Esophagus muscularis mucosa (tissue), 4 donors: ENCODE measurements around the gene NR5A2.

Source experiments
- EP300 ChIP-seq: sonication (generic); formaldehyde crosslinking; IDR thresholded peaks from one replicate; pipeline ENCODE4 v1.6.1; 2017; ENCODE audit warnings: antibody characterized with exemption
- POLR2A ChIP-seq: fragments of 450-650 bp; IDR thresholded peaks from one replicate; pipeline ENCODE4 v1.6.1; 2017; ENCODE audit warnings: antibody characterized with exemption, moderate library complexity, mild to moderate bottlenecking, low read depth
- TF ChIP-seq, protein P1 (sequence below), 3 experiments: fragments of 200-600 bp in 2 of 3; fragments of 450-650 bp in 1 of 3; sonication (generic) in 2 of 3; IDR thresholded peaks; one replicate each; pipeline ENCODE4 v1.5.1; 2017 to 2019; ENCODE audit warnings: antibody characterized with exemption in 3 of 3, mild to moderate bottlenecking in 2 of 3, moderate library complexity in 1 of 3

DNA sequence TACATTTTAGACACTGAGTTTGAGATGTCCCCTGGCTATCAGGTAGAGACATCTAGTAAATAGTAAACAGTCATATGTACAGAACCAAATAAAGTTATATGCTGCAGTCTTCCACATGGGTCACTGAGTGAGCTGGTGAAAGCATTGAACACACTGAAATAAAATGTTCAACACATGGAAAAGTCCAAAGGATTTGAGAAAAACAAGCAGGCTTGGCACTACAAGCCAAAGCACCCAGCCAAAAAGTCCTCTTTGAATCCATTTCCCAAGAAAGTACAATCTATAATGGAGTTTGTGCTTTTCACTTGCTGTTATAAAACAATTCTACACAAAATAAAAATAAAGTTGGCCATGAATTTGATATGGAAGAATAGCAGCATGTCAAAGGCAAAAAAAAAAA lies 135.4 kb downstream of the NR5A2 start:
- TF ChIP-seq POLR2A (no peak), EP300 (no peak)
- TF ChIP-seq, protein P1, sequence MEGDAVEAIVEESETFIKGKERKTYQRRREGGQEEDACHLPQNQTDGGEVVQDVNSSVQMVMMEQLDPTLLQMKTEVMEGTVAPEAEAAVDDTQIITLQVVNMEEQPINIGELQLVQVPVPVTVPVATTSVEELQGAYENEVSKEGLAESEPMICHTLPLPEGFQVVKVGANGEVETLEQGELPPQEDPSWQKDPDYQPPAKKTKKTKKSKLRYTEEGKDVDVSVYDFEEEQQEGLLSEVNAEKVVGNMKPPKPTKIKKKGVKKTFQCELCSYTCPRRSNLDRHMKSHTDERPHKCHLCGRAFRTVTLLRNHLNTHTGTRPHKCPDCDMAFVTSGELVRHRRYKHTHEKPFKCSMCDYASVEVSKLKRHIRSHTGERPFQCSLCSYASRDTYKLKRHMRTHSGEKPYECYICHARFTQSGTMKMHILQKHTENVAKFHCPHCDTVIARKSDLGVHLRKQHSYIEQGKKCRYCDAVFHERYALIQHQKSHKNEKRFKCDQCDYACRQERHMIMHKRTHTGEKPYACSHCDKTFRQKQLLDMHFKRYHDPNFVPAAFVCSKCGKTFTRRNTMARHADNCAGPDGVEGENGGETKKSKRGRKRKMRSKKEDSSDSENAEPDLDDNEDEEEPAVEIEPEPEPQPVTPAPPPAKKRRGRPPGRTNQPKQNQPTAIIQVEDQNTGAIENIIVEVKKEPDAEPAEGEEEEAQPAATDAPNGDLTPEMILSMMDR (IDR thresholded peaks at IDR 0.05): no peak
